Tibial artery (tissue), 4 donors: Measurements from ENCODE around the gene IGFBP2.
A peak's percentile ranks its signal among the peaks of the same experiment; 100 is the strongest.

Experiments used
- DNase-seq, 2 donors: peaks; one replicate each; pipeline ENCODE4 v3.0.0-alpha.2; 2019
- H3K27ac ChIP-seq, 2 donors: fragments of 200-600 bp; sonication (generic) in 1 of 2; 1 replicate in 1 of 2; 2 replicates in 1 of 2; pipeline ENCODE4 v1.5.1; 2018 to 2019; ENCODE audit warnings: mild to moderate bottlenecking in 1 of 2
- H3K27me3 ChIP-seq, 2 donors: fragments of 200-600 bp; sonication (generic) in 1 of 2; one replicate each; pipeline versions ENCODE4 v1.5.1 to v1.6.0; 2016 to 2019
- H3K36me3 ChIP-seq, 3 donors: fragments of 200-600 bp; sonication (generic) in 2 of 3; one replicate each; pipeline ENCODE4 v1.5.1; 2016 to 2019; ENCODE audit warnings: mild to moderate bottlenecking in 2 of 3
- H3K4me1 ChIP-seq, 4 donors: fragments of 200-600 bp; sonication (generic) in 2 of 4; 1 replicate in 3 of 4; 2 replicates in 1 of 4; pipeline ENCODE4 v1.5.1; 2016 to 2019
- H3K4me3 ChIP-seq, 2 donors: fragments of 200-600 bp; sonication (generic) in 1 of 2; 1 replicate in 1 of 2; 2 replicates in 1 of 2; pipeline ENCODE4 v1.5.1; 2018 to 2019; ENCODE audit warnings: mild to moderate bottlenecking in 2 of 2
- H3K9me3 ChIP-seq, 3 donors: fragments of 200-600 bp; sonication (generic) in 1 of 3; one replicate each; pipeline ENCODE4 v1.5.1; 2016 to 2019
- CTCF ChIP-seq, 2 experiments: fragments of 200-600 bp in 1 of 2; fragments of 450-650 bp in 1 of 2; IDR thresholded peaks; one replicate each; pipeline ENCODE4 v1.5.1; 2017 to 2019; ENCODE audit warnings: antibody characterized with exemption in 2 of 2, mild to moderate bottlenecking in 1 of 2, moderate library complexity in 1 of 2
- intact Hi-C: fragments of 100-400 bp; cut with DNase I; formaldehyde crosslinking; loops from one replicate; pipeline ENCODE4 v1.15.0; 2023; ENCODE audit warnings: low total_unique reads

The IGFBP2 gene

GRCh38 chr2:216632952-216633615 lies at the start of gene IGFBP2:
TSS of gene IGFBP2 (plus strand) at chr2:216633420. CDS start at chr2:216633524, 104 bp downstream.
- peak within 1 kb of the TSS; percentile 74 to 76 for H3K27ac ChIP-seq
- peak within 1 kb of the TSS; percentile 78 to 88 for H3K4me3 ChIP-seq
- H3K9me3 ChIP-seq, result no peaks in the 10 kb centered on the region
- DNase-seq, result no peak
- peaks cover 0 to 45% (median 33%) of the 10 kb centered on the region in 4 donors for H3K4me1 ChIP-seq
- H3K36me3 ChIP-seq, result no peaks in the 10 kb centered on the region
- TF ChIP-seq CTCF (IDR thresholded peaks at IDR 0.05), result no peak
- intact Hi-C loops, result no loop called here
- no peaks in the 10 kb centered on the region for H3K27me3 ChIP-seq

GRCh38 chr2:216583606-216584005 lies 49.6 kb upstream of the IGFBP2 start:
- H3K27me3 ChIP-seq, result no peaks in the 10 kb centered on the region
- no peak overlapping the region for H3K4me3 ChIP-seq
- no peaks in the 10 kb centered on the region for H3K4me1 ChIP-seq
- no peaks in the 10 kb centered on the region for H3K9me3 ChIP-seq
- H3K27ac ChIP-seq, result no peak overlapping the region
- TF ChIP-seq CTCF (IDR thresholded peaks at IDR 0.05), result no peak
- DNase-seq, result no peak
- no peaks in the 10 kb centered on the region for H3K36me3 ChIP-seq
- intact Hi-C loops, result loop anchor here (5.0 kb wide), 1 partner anchor 34 kb away; no protein-coding TSS in a partner anchor

- Histone ChIP-seq H3K36me3 (no peaks in the 10 kb centered on the region), H3K4me3 (no peak overlapping the region), H3K27me3 (no peaks in the 10 kb centered on the region), H3K27ac (no peak overlapping the region), H3K9me3 (no peaks in the 10 kb centered on the region), H3K4me1 (no peaks in the 10 kb centered on the region)
- no peak for DNase-seq
- intact Hi-C loops, result loop anchor here (5.0 kb wide), 1 partner anchor 33 kb away; no protein-coding TSS in a partner anchor
- TF ChIP-seq CTCF (IDR thresholded peaks at IDR 0.05), result no peak
Measured at GRCh38 chr2:216584112-216584511, 49.1 kb upstream of the IGFBP2 start.

GRCh38 chr2:216585441-216585840 lies 47.8 kb upstream of the IGFBP2 start:
- Histone ChIP-seq H3K27me3 (no peaks in the 10 kb centered on the region), H3K4me1 (peaks cover 0 to 3% (median 0%) of the 10 kb centered on the region in 4 donors), H3K4me3 (no peak overlapping the region), H3K36me3 (no peaks in the 10 kb centered on the region), H3K27ac (no peak overlapping the region), H3K9me3 (no peaks in the 10 kb centered on the region)
- intact Hi-C loops, result no loop called here
- no peak for DNase-seq
- no peak for TF ChIP-seq CTCF (IDR thresholded peaks at IDR 0.05)

- H3K9me3 ChIP-seq, result no peaks in the 10 kb centered on the region
- no peaks in the 10 kb centered on the region for H3K36me3 ChIP-seq
- H3K27ac ChIP-seq, result no peak overlapping the region
- peaks cover 0 to 9% (median 0%) of the 10 kb centered on the region in 4 donors for H3K4me1 ChIP-seq
- TF ChIP-seq CTCF (IDR thresholded peaks at IDR 0.05), result no peak
- no peak overlapping the region for H3K4me3 ChIP-seq
- no peak for DNase-seq
- no peaks in the 10 kb centered on the region for H3K27me3 ChIP-seq
- intact Hi-C loops, result no loop called here
Measured at GRCh38 chr2:216588861-216589710, 44.1 kb upstream of the IGFBP2 start.
